Kidney (tissue), 14 donors: ENCODE results near the gene SLC17A9. TPM values are rescaled to one million over a fixed set of nuclear protein-coding genes. Genes with fewer than 3 reads are reported as not detected.

Source experiments
- DNase-seq, 5 donors: peaks; one replicate each; pipeline ENCODE4 v3.0.0-alpha.2; 2013 to 2020
- FAIRE-seq: peaks from 2 replicates; lab custom pipeline; 2012; peaks lifted over from hg19 to GRCh38; lab: Jason Lieb, UNC
- H3K27ac ChIP-seq, 2 donors: one replicate each; pipeline ENCODE4 v1.7.0; 2013; ENCODE audit warnings: low read depth in 2 of 2, low read length in 2 of 2, inconsistent platforms in 1 of 2
- H3K27me3 ChIP-seq: one replicate; pipeline ENCODE4 v1.7.1; 2013; ENCODE audit warnings: low read length, inconsistent platforms; ENCODE audit not compliant: control insufficient read depth, insufficient read depth
- H3K36me3 ChIP-seq, 3 donors: one replicate each; pipeline versions ENCODE4 v1.7.0 to v1.7.1; 2013; ENCODE audit warnings: low read length in 3 of 3, control low read depth in 1 of 3, inconsistent platforms in 1 of 3; ENCODE audit not compliant: insufficient read depth in 3 of 3, control insufficient read depth in 2 of 3
- H3K4me1 ChIP-seq, 3 donors: one replicate each; pipeline versions ENCODE4 v1.7.0 to v1.7.1; 2013; ENCODE audit warnings: low read length in 3 of 3, inconsistent platforms in 1 of 3, low read depth in 1 of 3; ENCODE audit not compliant: control insufficient read depth in 2 of 3, insufficient read depth in 2 of 3
- H3K4me3 ChIP-seq, 3 donors: one replicate each; pipeline versions ENCODE4 v1.7.0 to v1.8.1; 2013; ENCODE audit warnings: low read length in 3 of 3, control low read depth in 1 of 3, inconsistent platforms in 1 of 3
- H3K9ac ChIP-seq, 3 donors: one replicate each; pipeline versions ENCODE4 v1.7.0 to v1.7.1; 2013; ENCODE audit warnings: low read length in 3 of 3, control low read depth in 1 of 3, inconsistent platforms in 1 of 3
- H3K9me3 ChIP-seq, 3 donors: one replicate each; pipeline versions ENCODE4 v1.7.0 to v1.7.1; 2013; ENCODE audit warnings: low read length in 3 of 3, control low read depth in 1 of 3, inconsistent platforms in 1 of 3; ENCODE audit not compliant: control insufficient read depth in 2 of 3, insufficient read depth in 1 of 3
- CTCF ChIP-seq: IDR thresholded peaks from 3 replicates; pipeline ENCODE4 v1.5.1; 2012; ENCODE audit warnings: mild to moderate bottlenecking, moderate library complexity, borderline replicate concordance; ENCODE audit not compliant: insufficient read depth; ENCODE audit errors: extremely low read depth
- intact Hi-C: fragments of 100-400 bp; cut with DNase I; formaldehyde crosslinking; loops from one replicate; pipeline ENCODE4 v1.11.1; 2022
- polyA plus RNA-seq: library from polyadenylated mRNA; stranded (reverse); fragments of 350-450 nt; fragmentation: Illumina TruSeq; extraction: RNeasy Lipid Tissue Mini Kit (QIAGEN cat#74804); gene quantifications from one replicate; pipeline ENCODE4 v1.2.3, GENCODE V29; 2014; ENCODE audit warnings: low read depth, low replicate concordance; ENCODE audit not compliant: insufficient read depth
- total RNA-seq: library from RNA; stranded (reverse); fragmentation: NEBNext Ultra II Directional; extraction: Animal tissue kit (Norgen Biotek cat#: 25700); gene quantifications from one replicate; pipeline ENCODE4 v1.2.1, GENCODE V29; 2021
- donor health status: control.
- donor health status: control.
- donor health status: control.
- donor health status: control.
- donor health status: control.
- donor health status: DM: yes; HTN: yes; CAD: no.
- donor health status: Normal renal cell carcinoma (clear cell type).

Gene SLC17A9
- total and polyA plus RNA-seq, 2 donors from 2014 or later = 2.0 to 9.5 TPM

- H3K4me3 ChIP-seq = no peak overlapping the region
- H3K27ac ChIP-seq = no peak overlapping the region
- DNase-seq = peak in 1 of 5 donors; percentile 51
- peaks cover 0 to 18% (median 0%) of the 10 kb centered on the region in 3 donors for H3K4me1 ChIP-seq
- H3K9ac ChIP-seq = no peak overlapping the region
- H3K27me3 ChIP-seq = no peaks in the 10 kb centered on the region
- TF ChIP-seq CTCF = no peak
- H3K9me3 ChIP-seq = no peaks in the 10 kb centered on the region
- FAIRE-seq = no peak
- intact Hi-C loops = no loop called here
- peaks cover 4 to 32% (median 25%) of the 10 kb centered on the region in 3 donors for H3K36me3 ChIP-seq
Observed at GRCh38 chr20:62950741-62951140, 1.8 kb upstream of the SLC17A9 start.

DNA sequence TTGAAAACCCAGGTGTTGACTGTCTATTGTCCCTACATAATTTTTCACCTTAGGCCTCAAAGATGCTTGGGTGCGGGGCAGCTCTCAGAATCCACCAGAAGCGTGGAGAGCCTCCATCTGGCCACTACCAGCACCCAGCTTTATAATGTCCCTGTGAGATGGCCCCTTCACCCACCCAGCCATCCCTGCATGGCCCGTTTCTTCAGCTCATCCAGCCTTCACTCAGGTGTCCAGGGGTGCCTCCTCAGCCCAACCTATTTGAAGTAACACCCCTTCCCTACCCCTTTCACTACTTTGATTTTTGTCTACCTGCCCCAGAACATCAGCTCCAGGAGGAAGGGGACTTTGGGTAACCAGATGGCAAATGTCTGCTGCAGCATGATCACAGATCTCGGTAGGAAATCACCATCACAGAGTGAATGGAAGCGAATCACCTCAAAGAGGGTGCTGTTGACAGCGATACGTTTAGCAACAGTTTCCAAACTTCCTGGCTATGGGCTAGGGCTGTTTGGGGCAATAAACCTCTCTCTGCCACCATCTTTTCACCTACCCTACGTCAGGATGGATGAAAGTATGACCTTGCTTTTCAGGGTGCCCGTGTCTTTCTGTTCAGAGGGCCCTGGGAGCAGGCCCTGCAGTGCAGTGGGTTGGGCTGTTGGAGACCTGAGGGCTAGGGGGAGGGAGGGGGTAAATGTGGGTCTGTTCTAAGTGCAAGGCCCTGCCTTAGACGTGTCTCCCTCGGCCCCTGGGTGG is 1.2 kb upstream of the SLC17A9 start:
- intact Hi-C loops = no loop called here
- Histone ChIP-seq H3K27ac (no peak overlapping the region), H3K4me3 (no peak overlapping the region), H3K27me3 (no peaks in the 10 kb centered on the region), H3K4me1 (peaks cover 0 to 18% (median 0%) of the 10 kb centered on the region in 3 donors), H3K9me3 (no peaks in the 10 kb centered on the region), H3K36me3 (peaks cover 4 to 26% (median 19%) of the 10 kb centered on the region in 3 donors), H3K9ac (no peak overlapping the region)
- DNase-seq (peak in 1 of 5 donors; percentile 18), FAIRE-seq (no peak)
- no peak for TF ChIP-seq CTCF

GRCh38 chr20:62951896-62952372 is 575 bp upstream of the SLC17A9 start:
- FAIRE-seq (no peak), DNase-seq (peak in 1 of 5 donors; percentile 66)
- H3K27ac ChIP-seq = no peak overlapping the region
- H3K4me3 ChIP-seq = no peak overlapping the region
- H3K27me3 ChIP-seq = no peaks in the 10 kb centered on the region
- peak overlapping the region in 1 of 3 donors; percentile 10 for H3K9ac ChIP-seq
- TF ChIP-seq CTCF = no peak
- no peaks in the 10 kb centered on the region for H3K9me3 ChIP-seq
- intact Hi-C loops = no loop called here
- peaks cover 4 to 24% (median 15%) of the 10 kb centered on the region in 3 donors for H3K36me3 ChIP-seq
- peaks cover 0 to 18% (median 0%) of the 10 kb centered on the region in 3 donors for H3K4me1 ChIP-seq
